WTC11 (cell line): Measurements from ENCODE around the gene TFEB. TPM values are rescaled to one million over a fixed set of nuclear protein-coding genes. Genes with fewer than 3 reads are reported as not detected.

Source experiments
- ATAC-seq: fragments of 200-7000 bp; cut with Tn5 transposase; 2 replicates; pipeline ENCODE4 v1.10.0; 2021; ENCODE audit warnings: mild to moderate bottlenecking, moderate library complexity
- CTCF ChIA-PET: fragments of 300-600 bp; sonication (Branson Sonifier 250); formaldehyde crosslinking; loops from one replicate; lab custom pipeline; 2021; ENCODE audit warnings: antibody characterized with exemption; lab: Charles Lee
- POLR2A ChIA-PET: fragments of 350-600 bp; sonication (Branson Sonifier 250); formaldehyde crosslinking; loops from one replicate; lab custom pipeline; 2021; ENCODE audit warnings: antibody characterized with exemption; lab: Charles Lee
- DNase-seq: peaks from one replicate; pipeline ENCODE4 v3.0.0; 2021; ENCODE audit warnings: low spot score
- H3K27ac Mint-ChIP-seq: 2 replicates; pipeline ENCODE4 v1.8.0; 2021; ENCODE audit warnings: mixed read lengths
- H3K27me3 Mint-ChIP-seq: 2 replicates; pipeline ENCODE4 v1.8.0; 2021; ENCODE audit warnings: low read depth, mild to moderate bottlenecking, moderate library complexity, mixed read lengths
- H3K36me3 Mint-ChIP-seq: 2 replicates; pipeline ENCODE4 v1.8.0; 2021; ENCODE audit warnings: mixed read lengths
- H3K4me1 Mint-ChIP-seq: 2 replicates; pipeline ENCODE4 v1.8.0; 2022; ENCODE audit warnings: mixed read lengths
- H3K4me3 Mint-ChIP-seq: 2 replicates; pipeline ENCODE4 v1.8.0; 2021; ENCODE audit warnings: mild to moderate bottlenecking, moderate library complexity, mixed read lengths
- H3K9me3 Mint-ChIP-seq: 2 replicates; pipeline ENCODE4 v1.8.0; 2021; ENCODE audit warnings: mixed read lengths
- CDX4 ChIP-seq: fragments of 250-450 bp; sonication (Bioruptor Pico); IDR thresholded peaks from 2 replicates; pipeline ENCODE4 v1.9.0; 2021; ENCODE audit warnings: moderate library complexity, mild to moderate bottlenecking, inconsistent platforms, borderline replicate concordance
- HMGXB4 ChIP-seq: sonication (generic); formaldehyde crosslinking; IDR thresholded peaks from 2 replicates; pipeline ENCODE4 v1.8.1; 2023; ENCODE audit warnings: mild to moderate bottlenecking, moderate library complexity, missing genetic modification reagents
- IRF1 ChIP-seq: sonication (generic); formaldehyde crosslinking; IDR thresholded peaks from 2 replicates; pipeline ENCODE4 v1.8.0; 2023; ENCODE audit warnings: missing genetic modification reagents
- NFYB ChIP-seq: sonication (generic); formaldehyde crosslinking; conservative IDR thresholded peaks from 2 replicates; pipeline ENCODE4 v1.8.0; 2022; ENCODE audit warnings: low read depth, missing genetic modification reagents
- PRRX2 ChIP-seq: fragments of 250-450 bp; sonication (Bioruptor Pico); IDR thresholded peaks from 2 replicates; pipeline ENCODE4 v1.8.0; 2021; ENCODE audit warnings: mild to moderate bottlenecking
- RELA ChIP-seq: sonication (generic); formaldehyde crosslinking; IDR thresholded peaks from 2 replicates; pipeline ENCODE4 v1.8.1; 2022; ENCODE audit warnings: missing genetic modification reagents, mild to moderate bottlenecking, borderline replicate concordance
- TP53 ChIP-seq: sonication (generic); formaldehyde crosslinking; IDR thresholded peaks from 2 replicates; pipeline ENCODE4 v1.8.1; 2023; ENCODE audit warnings: mild to moderate bottlenecking, missing genetic modification reagents
- ZNF138 ChIP-seq: sonication (generic); formaldehyde crosslinking; conservative IDR thresholded peaks from 2 replicates; pipeline ENCODE4 v1.8.1; 2022; ENCODE audit warnings: mild to moderate bottlenecking, moderate library complexity, missing genetic modification reagents
- ZNF219 ChIP-seq: sonication (generic); formaldehyde crosslinking; IDR thresholded peaks from 2 replicates; pipeline ENCODE4 v1.8.0; 2023; ENCODE audit warnings: missing genetic modification reagents, mild to moderate bottlenecking, borderline replicate concordance
- ZNF232 ChIP-seq: sonication (generic); formaldehyde crosslinking; IDR thresholded peaks from 2 replicates; pipeline ENCODE4 v1.8.0; 2022; ENCODE audit warnings: mild to moderate bottlenecking, missing genetic modification reagents
- ZNF281 ChIP-seq: sonication (generic); formaldehyde crosslinking; IDR thresholded peaks from 2 replicates; pipeline ENCODE4 v1.8.0; 2023; ENCODE audit warnings: mild to moderate bottlenecking, missing genetic modification reagents
- ZSCAN18 ChIP-seq: fragments of 250-450 bp; sonication (Bioruptor Pico); IDR thresholded peaks from 2 replicates; pipeline ENCODE4 v2.1.2; 2022; ENCODE audit warnings: mild to moderate bottlenecking, moderate library complexity
- total RNA-seq: library from RNA; stranded (reverse); gene quantifications from 3 replicates; pipeline ENCODE4 v1.2.3, GENCODE V29; 2021

Gene TFEB
- total RNA-seq, 1 experiment from 2014 or later, result 3.9 TPM

- TF ChIP-seq CDX4 (CRISPR knock-in tag) (no peak), IRF1 (no peak), RELA (CRISPR knock-in tag) (no peak), HMGXB4 (CRISPR knock-in tag) (no peak)
These were observed 76.8 kb downstream of the TFEB start (continued) for GRCh38 chr6:41658636-41659035.

GRCh38 chr6:41657131-41658094, 78.0 kb downstream of the TFEB start:
- CTCF ChIA-PET, result interaction anchor here (0.7 to 2.5 kb wide), 4 partner anchors 13 to 55 kb away, joined by 3 to 10 read pairs (median 8); no protein-coding TSS in a partner anchor
- DNase-seq, result no peak

GRCh38 chr6:41656002-41656691, 79.3 kb downstream of the TFEB start:
- ChIA-PET POLR2A (no interaction called here), CTCF (interaction anchor here (1.0 to 2.5 kb wide), 6 partner anchors 23 to 289 kb away, joined by 3 to 11 read pairs (median 4); no protein-coding TSS in a partner anchor)
- H3K4me3 Mint-ChIP-seq, result no peak overlapping the region
- H3K27ac Mint-ChIP-seq, result peak overlapping the region; percentile 62
- ATAC-seq, result peak; percentile 51
- H3K36me3 Mint-ChIP-seq, result peaks cover 12% of the 10 kb centered on the region
- no peak for DNase-seq
- H3K9me3 Mint-ChIP-seq, result no peaks in the 10 kb centered on the region
- peaks cover 3% of the 10 kb centered on the region for H3K27me3 Mint-ChIP-seq
- peaks cover 28% of the 10 kb centered on the region for H3K4me1 Mint-ChIP-seq
- TF ChIP-seq ZNF219 (CRISPR knock-in tag), result no peak
- no peak for TF ChIP-seq ZNF138
- no peak for TF ChIP-seq ZNF232
- TF ChIP-seq TP53, result 0 out of 2 replicates have a peak, but pooled peaks have one; percentile 50
- no peak for TF ChIP-seq PRRX2 (CRISPR knock-in tag)
- no peak for TF ChIP-seq ZNF281 (CRISPR knock-in tag)
- TF ChIP-seq, all 79 proteins: peak for 1

More at GRCh38 chr6:41657131-41658094, 78.0 kb downstream of the TFEB start:
- H3K9me3 Mint-ChIP-seq, result no peaks in the 10 kb centered on the region
- H3K27ac Mint-ChIP-seq, result no peak overlapping the region
- H3K27me3 Mint-ChIP-seq, result peaks cover 10% of the 10 kb centered on the region
- peaks cover 28% of the 10 kb centered on the region for H3K4me1 Mint-ChIP-seq
- no peak for ATAC-seq
- H3K36me3 Mint-ChIP-seq, result peaks cover 2% of the 10 kb centered on the region
- POLR2A ChIA-PET, result interaction anchor here (0.6 kb wide), 1 partner anchor 9 kb away, joined by 8 read pairs; no protein-coding TSS in a partner anchor
- TF ChIP-seq NFYB, result peak; percentile 55
- TF ChIP-seq ZSCAN18, result no peak
- no peak overlapping the region for H3K4me3 Mint-ChIP-seq
